Ovary (tissue), 3 donors: ENCODE measurements around the gene PERM1.

Experiments used
- POLR2A ChIP-seq: fragments of 450-650 bp; IDR thresholded peaks from one replicate; pipeline ENCODE4 v1.6.1; 2017; ENCODE audit warnings: antibody characterized with exemption, mild to moderate bottlenecking, moderate library complexity
- TF ChIP-seq, protein P1 (sequence below), 3 donors: fragments of 450-650 bp in 2 of 3; fragments of 200-600 bp in 1 of 3; IDR thresholded peaks; one replicate each; pipeline versions ENCODE4 v1.5.1 to v1.8.0; 2016 to 2022; ENCODE audit warnings: antibody characterized with exemption in 3 of 3, mild to moderate bottlenecking in 1 of 3
- donor health status: DM: no; HTN: no; CAD: no.

DNA sequence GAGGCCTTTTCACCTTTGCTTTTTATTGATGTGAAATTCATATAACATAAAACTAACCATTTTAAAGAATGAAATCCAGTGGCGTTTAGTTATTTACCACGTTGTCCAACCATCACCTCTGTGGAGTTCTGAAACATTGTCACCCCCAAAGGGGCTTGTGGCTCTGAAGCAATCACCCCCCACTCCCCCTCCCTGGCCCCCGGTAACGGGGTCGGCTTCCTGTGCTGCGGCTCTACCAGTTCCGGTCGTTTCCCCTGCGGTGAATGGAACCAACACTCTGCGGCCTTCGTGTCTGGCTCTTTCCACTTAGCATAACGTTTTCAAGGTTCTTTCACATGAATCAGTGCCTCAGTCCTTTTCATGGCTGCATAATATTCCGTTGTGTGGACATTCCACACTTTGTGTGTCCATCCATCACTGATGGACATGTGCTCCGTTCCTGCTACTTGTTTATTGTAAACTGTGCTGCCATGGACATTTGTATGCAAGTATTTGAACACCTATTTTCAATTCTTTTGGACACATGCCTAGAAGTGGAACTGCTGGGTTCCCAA lies 29.6 kb upstream of the PERM1 start:
- no peak for TF ChIP-seq POLR2A
- TF ChIP-seq, protein P1, sequence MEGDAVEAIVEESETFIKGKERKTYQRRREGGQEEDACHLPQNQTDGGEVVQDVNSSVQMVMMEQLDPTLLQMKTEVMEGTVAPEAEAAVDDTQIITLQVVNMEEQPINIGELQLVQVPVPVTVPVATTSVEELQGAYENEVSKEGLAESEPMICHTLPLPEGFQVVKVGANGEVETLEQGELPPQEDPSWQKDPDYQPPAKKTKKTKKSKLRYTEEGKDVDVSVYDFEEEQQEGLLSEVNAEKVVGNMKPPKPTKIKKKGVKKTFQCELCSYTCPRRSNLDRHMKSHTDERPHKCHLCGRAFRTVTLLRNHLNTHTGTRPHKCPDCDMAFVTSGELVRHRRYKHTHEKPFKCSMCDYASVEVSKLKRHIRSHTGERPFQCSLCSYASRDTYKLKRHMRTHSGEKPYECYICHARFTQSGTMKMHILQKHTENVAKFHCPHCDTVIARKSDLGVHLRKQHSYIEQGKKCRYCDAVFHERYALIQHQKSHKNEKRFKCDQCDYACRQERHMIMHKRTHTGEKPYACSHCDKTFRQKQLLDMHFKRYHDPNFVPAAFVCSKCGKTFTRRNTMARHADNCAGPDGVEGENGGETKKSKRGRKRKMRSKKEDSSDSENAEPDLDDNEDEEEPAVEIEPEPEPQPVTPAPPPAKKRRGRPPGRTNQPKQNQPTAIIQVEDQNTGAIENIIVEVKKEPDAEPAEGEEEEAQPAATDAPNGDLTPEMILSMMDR (IDR thresholded peaks at IDR 0.05): no peak
